ENCODE results near the gene ETFB.

Gene ETFB

DNA sequence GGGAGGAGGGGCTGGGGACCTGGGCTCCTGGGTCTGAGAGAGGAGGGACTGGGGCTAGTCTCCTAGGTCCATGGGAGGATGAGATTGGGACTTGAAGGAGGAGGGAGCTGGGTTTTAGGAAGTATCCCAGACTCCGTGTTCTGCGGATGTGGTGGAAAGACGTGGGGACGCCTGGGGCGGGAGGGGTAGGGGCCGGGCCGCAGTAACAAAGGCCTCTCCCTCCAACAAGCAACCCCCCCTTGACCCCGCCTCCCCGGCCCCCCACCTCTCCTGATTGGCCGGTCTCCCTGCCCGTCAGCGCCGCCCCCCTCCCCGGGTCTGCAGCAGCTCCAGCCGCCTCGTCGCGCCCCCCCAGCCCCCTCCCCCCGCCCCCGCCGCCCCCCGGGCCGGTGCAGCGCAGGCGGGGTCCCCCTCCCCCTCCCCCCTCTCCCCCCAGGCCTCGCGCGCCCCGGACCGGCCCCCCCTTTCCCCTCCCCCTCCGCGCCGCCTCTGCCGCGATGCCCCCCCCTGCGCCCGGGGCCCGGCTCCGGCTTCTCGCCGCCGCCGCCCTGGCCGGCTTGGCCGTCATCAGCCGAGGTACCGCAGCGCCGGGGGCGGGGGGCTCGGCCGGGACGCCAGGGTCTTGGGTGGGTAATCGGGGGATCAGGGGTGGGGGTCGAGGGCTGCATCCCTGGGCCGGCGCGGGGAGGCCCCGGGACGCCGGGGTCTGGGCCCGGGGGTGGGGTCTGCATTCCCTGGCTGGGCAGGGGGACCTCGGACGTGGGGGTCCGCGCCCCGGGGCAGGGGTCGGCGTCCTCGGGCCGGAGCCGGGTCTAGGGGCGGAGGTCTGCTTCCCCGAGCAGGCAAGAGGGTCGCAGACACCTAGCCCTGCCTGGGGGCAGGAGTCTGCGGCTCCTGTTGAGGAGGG is 54.6 kb downstream of the ETFB start, which contains the start of gene IGLON5:
IGLON5 (plus strand) TSS at position 294 of the 907 bp plus-strand sequence; CDS start at position 498, 204 bp downstream.
- WGBS, 2 experiments (ENCODE audit: insufficient coverage in 2 of 2) = 2% methylated on average over 10 to 24 of the region's 76 CpGs
- peak within 1 kb of the TSS; percentile 48 for H3K4me3 ChIP-seq (ENCODE audit: extremely low read depth, insufficient read depth, low read length, poor library complexity, severe bottlenecking)

DNA sequence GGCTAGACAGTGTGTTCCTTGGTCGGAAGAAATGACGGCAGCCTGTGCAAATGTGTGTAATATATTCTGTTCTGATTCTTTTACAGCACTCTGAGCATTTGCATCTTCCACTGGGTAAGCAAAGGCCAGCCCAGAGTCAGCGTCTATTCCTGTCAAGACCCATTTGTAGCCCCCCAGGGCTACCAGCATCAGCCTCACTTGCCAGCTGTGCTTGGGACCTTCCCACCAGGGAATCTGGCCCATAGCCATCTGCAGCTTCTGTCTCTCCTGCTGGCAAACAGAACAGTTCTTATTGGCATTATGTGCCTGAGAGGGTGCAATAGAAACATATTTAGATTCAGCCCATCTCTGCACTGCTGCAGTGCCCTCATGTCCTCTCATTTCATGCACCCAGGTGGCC is 60.7 kb downstream of the ETFB start:
- Histone ChIP-seq H3K36me3 (ENCODE audit: control insufficient read depth, insufficient read depth, low read length) (no peaks in the 10 kb centered on the region), H3K4me3 (ENCODE audit: extremely low read depth, insufficient read depth, low read length, poor library complexity, severe bottlenecking) (no peak overlapping the region), H3K9me3 (ENCODE audit: control insufficient read depth, low read length) (no peaks in the 10 kb centered on the region), H3K4me1 (ENCODE audit: control insufficient read depth, insufficient read depth, low read length, poor library complexity, severe bottlenecking) (no peaks in the 10 kb centered on the region), H3K27ac (ENCODE audit: low read depth, low read length, severe bottlenecking) (no peak overlapping the region)
- 73 to 100% methylated on average over 1 to 3 of the region's 3 CpGs for WGBS, 2 experiments (ENCODE audit: insufficient coverage in 2 of 2)

More for the DNA sequence above, 54.6 kb downstream of the ETFB start, which contains the start of gene IGLON5:
- Histone ChIP-seq H3K36me3 (ENCODE audit: control insufficient read depth, insufficient read depth, low read length) (no peaks in the 10 kb centered on the region), H3K4me1 (ENCODE audit: control insufficient read depth, insufficient read depth, low read length, poor library complexity, severe bottlenecking) (no peaks in the 10 kb centered on the region), H3K27ac (ENCODE audit: low read depth, low read length, severe bottlenecking) (no peak within 1 kb of the TSS), H3K9me3 (ENCODE audit: control insufficient read depth, low read length) (no peaks in the 10 kb centered on the region)

DNA sequence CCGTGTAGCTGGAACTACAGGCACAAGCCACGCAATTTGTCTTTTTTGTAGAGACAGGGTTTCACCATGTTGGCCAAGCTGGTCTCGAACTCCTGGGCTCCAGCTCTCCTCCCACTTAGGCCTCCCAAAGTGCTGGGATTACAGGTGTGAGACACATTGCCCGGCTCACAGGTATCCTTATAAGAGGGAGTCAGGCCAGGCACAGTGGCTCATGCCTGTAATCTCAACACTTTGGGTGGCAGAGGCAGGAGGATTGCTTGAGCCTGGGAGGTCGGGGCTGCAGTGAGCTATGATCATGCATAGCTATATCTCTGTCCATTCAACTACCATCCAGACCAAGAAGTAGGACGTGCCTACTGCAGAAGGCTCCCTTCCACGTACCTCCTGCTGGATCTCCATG is 64.9 kb downstream of the ETFB start:
- H3K4me1 ChIP-seq (ENCODE audit: control insufficient read depth, insufficient read depth, low read length, poor library complexity, severe bottlenecking) = no peaks in the 10 kb centered on the region
- 85 to 90% methylated on average over 5 to 7 of the region's 7 CpGs for whole genome bisulfite sequencing, 2 experiments (ENCODE audit: insufficient coverage in 2 of 2)
- H3K27ac ChIP-seq (ENCODE audit: low read depth, low read length, severe bottlenecking) = no peak overlapping the region
- no peaks in the 10 kb centered on the region for H3K36me3 ChIP-seq (ENCODE audit: control insufficient read depth, insufficient read depth, low read length)
- H3K4me3 ChIP-seq (ENCODE audit: extremely low read depth, insufficient read depth, low read length, poor library complexity, severe bottlenecking) = no peak overlapping the region
- H3K9me3 ChIP-seq (ENCODE audit: control insufficient read depth, low read length) = no peaks in the 10 kb centered on the region

DNA sequence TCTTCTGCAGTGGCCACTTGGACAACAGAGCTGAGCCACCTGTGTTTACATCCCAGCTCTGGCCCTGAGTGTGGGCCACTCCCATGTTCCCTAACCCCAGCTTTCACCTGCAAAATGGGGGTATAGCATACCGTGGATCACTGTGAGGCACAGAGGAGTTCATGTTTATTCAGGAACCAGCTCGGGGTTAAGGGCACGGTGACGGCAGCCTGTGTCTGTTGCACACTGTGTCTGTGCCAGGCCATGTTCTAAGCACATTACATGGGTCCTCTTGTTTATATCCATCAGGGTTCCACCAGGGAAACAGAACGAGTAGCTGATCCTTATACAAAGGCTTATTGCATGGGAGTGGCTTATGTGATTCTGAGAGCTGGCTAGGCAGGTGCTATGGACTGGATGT is 68.8 kb downstream of the ETFB start:
- no peak overlapping the region for H3K27ac ChIP-seq (ENCODE audit: low read depth, low read length, severe bottlenecking)
- H3K9me3 ChIP-seq (ENCODE audit: control insufficient read depth, low read length) = no peaks in the 10 kb centered on the region
- WGBS, 2 experiments (ENCODE audit: insufficient coverage in 2 of 2) = 87 to 96% methylated on average over 5 of the region's 5 CpGs
- H3K36me3 ChIP-seq (ENCODE audit: control insufficient read depth, insufficient read depth, low read length) = no peaks in the 10 kb centered on the region
- H3K4me1 ChIP-seq (ENCODE audit: control insufficient read depth, insufficient read depth, low read length, poor library complexity, severe bottlenecking) = peaks cover 8% of the 10 kb centered on the region
- H3K4me3 ChIP-seq (ENCODE audit: extremely low read depth, insufficient read depth, low read length, poor library complexity, severe bottlenecking) = no peak overlapping the region

DNA sequence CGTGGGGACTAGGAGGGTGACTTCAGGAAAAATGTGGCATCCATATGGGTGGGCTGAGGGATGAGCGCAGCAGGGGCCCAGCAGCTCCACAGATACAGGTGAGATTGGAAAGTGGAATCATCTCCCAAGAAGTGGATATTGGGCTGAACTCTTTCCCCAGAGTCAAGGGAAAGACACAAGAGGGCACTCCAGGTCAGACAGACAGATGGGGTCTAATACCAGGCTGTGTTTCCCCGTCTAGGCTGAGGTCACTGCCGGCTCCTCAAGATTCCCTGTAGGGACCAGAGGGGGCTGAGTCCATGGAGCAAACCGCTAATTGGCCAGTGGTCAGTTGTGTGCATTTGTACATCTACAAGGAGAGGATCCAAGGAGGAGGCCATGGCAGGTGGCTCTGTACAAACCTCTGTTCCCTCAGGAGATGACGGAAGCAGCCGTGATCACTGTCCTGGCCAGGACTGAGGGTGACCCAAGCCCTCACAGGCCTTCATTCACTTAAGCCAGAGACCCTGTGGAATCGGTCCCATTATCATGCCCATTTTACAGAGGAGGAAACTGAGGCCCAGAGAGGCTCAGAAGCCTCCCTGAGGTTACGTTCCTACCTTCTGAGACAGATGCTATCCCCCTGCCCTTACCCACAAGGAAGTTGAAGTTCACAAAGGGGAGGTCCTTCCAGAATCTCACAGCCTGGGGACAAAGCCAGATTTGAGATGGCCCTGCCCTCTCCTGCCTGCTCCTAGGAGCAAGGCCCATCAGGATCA is 69.7 kb downstream of the ETFB start:
- Histone ChIP-seq H3K36me3 (ENCODE audit: control insufficient read depth, insufficient read depth, low read length) (no peaks in the 10 kb centered on the region), H3K27ac (ENCODE audit: low read depth, low read length, severe bottlenecking) (no peak overlapping the region), H3K9me3 (ENCODE audit: control insufficient read depth, low read length) (no peaks in the 10 kb centered on the region), H3K4me1 (ENCODE audit: control insufficient read depth, insufficient read depth, low read length, poor library complexity, severe bottlenecking) (peaks cover 8% of the 10 kb centered on the region), H3K4me3 (ENCODE audit: extremely low read depth, insufficient read depth, low read length, poor library complexity, severe bottlenecking) (no peak overlapping the region)
- WGBS, 2 experiments (ENCODE audit: insufficient coverage in 2 of 2) = 59 to 71% methylated on average over 6 to 9 of the region's 9 CpGs

DNA sequence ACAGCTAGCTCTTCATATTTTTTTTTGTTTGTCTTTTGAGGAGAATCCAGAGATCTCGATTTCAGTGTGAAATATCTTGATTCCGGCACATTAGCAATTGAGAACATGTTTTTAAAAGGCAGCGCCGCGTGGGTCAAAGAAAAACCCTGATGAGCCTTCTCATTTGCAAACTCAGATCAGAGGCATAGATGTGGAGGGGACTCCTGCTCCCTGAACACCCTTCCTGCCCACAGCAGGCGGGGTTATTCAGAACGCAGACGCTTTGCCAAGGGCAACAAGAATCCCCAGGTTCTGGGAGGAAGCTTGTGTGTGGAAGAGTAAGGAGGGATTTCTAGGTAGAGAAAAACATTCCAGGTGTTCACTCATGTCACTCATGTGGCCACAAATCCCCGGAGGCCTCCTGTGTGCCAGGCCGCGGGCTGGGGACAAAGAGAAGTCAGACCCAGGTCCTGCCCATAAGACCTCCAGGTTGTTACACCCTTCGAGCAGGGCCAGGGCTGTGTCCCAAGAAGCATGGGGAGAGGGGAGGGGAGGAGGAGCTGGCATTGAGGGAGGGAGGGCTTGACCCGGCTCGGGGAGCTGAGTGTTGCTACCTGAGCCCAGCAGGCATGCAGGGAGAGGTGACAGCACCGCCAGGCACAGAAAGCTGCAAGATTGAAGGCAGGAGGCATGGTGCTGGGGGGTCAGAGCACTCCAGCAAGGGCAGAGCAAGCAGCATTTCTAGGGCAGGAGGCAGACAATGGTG is 70.6 kb downstream of the ETFB start:
- Histone ChIP-seq H3K4me3 (ENCODE audit: extremely low read depth, insufficient read depth, low read length, poor library complexity, severe bottlenecking) (no peak overlapping the region), H3K4me1 (ENCODE audit: control insufficient read depth, insufficient read depth, low read length, poor library complexity, severe bottlenecking) (peaks cover 8% of the 10 kb centered on the region), H3K9me3 (ENCODE audit: control insufficient read depth, low read length) (no peaks in the 10 kb centered on the region), H3K27ac (ENCODE audit: low read depth, low read length, severe bottlenecking) (no peak overlapping the region), H3K36me3 (ENCODE audit: control insufficient read depth, insufficient read depth, low read length) (no peaks in the 10 kb centered on the region)
- 38 to 60% methylated on average over 9 to 13 of the region's 15 CpGs for WGBS, 2 experiments (ENCODE audit: insufficient coverage in 2 of 2)
